HG03066 (cell line): ENCODE results near the gene MBTPS1.

Experiments used
- ATAC-seq: cut with Tn5 transposase; IDR thresholded peaks from one replicate; pipeline ENCODE4 v1.9.1; 2021; ENCODE audit warnings: low read depth; ENCODE audit not compliant: unreplicated experiment

MBTPS1 gene

GRCh38 chr16:84040823-84041820 lies 75.6 kb downstream of the MBTPS1 start:
- ATAC-seq = no peak

DNA sequence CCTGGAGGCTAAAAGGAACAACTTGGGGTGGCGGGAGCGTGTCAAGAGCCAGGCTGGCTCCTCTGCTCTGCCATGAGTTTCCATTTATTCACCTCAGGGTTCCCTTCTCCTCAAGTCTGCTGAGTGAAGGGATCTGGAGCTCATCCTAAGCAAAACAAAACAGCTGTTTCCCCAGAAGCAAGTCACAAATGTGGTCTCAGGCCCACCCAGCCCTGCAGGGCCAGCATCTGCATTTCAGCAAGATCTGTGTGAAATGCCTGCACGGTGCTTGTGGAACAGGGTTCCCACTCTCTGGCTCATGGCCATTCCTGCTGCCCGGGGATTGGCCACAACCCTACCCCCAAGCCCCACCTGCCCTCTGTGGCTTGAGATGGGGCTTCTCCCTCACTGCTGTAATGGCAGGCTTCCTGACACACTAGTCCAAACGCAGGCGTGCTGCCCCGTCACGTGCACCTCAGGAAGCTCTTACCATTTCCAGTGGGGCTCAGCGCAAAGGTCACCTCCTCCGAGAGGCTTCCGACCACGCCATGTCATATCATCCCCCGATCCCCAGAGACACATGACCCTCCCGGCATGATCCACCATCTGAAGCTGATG lies 76.4 kb downstream of the MBTPS1 start:
- ATAC-seq = no peak

- ATAC-seq = no peak
Measured at GRCh38 chr16:84039696-84040095, 77.0 kb downstream of the MBTPS1 start.

- ATAC-seq = no peak
Measured at GRCh38 chr16:84038469-84038868, 78.3 kb downstream of the MBTPS1 start.

DNA sequence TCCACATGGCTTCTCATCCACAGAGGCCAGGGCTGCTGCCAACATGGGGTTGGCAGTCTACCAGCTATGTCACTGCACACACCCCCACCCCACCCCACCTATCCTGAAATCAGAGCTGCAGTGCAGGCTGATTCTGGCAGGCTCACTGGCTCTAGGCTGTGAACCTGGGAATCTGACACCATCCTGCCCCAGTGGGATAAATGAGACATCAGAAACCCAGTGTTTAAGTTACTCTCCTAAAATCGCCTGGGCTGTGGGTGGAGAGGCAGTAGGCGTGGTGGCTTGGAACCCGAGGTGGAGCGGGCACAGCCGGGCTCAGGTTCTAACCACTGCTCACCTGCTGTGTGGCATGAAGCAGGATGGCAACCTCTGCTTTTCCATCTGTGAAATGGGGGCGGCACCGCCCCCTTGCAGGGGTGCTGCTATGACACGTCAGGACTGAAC lies 79.7 kb downstream of the MBTPS1 start:
- no peak for ATAC-seq

DNA sequence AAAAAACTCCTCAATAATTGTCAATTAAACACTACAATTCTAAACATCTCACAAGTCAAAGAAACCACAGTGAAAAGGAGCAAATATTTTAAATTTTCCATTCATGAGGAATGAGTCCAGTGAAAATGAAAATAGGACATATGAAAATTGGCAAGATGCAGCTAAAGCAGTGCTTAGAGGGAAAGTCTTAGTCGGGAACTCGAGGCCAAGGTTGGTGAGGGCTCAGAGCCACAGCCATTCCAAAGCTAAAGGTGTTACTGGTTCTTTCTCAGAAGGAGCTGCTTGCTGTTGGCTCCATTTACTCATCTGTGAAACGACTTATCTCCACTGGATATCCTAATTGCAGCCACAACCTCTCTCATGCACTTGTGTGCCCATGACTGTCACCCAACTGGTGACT lies 80.6 kb downstream of the MBTPS1 start:
- ATAC-seq = no peak

DNA sequence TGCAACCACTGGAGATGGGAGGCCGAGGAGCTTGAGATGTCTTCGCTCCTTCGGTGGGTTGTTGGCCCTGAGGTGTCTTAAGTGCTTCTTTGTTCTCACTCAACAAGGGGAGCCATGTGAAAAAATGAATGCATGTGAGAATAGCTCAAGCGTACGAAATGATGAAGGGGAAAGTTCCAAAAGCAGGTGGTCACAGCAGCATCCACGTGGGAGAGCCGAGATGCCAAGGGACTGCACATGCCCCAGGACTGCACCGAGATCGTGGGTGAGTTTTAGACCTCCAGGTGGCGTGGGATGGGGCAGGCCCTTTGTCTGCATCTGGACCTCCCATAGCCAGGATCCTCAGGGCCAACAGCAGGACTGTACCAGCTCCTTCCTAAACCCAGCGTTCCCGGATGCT lies 82.2 kb downstream of the MBTPS1 start:
- no peak for ATAC-seq

GRCh38 chr16:84033251-84034195 lies 83.2 kb downstream of the MBTPS1 start:
- no peak for ATAC-seq

DNA sequence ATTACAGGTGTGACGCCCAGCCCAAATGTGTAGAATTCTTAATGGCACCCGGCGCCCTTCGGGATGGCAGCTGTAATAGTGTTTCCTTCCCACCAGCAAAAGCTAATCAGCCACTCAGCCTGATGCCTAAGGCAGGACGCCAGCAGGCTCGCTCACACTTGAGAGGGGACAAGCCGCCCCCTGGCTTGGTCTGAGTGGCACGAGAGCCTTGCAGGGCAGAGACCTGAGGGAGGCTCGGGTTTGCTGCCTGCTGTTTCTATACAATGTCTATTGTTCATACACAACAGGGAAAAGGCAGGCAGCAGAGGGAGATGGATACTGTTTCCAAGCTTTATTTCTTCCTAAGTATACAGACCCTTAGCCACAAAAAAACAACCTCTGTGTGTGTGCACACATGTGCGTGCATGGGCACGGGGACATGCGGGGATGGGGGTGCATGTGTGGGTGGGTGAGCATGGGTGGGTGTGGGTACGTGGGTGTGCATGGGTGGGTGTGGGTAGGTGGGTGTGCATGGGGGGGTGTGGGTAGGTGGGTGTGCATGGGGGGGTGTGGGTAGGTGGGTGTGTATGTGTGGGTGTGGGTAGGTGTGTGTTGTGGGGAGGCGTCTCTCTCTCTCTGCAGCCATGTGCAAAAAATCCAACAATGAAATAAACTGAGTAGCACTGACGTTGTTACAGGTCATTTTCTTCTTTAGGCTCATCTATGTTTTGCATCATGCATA lies 84.1 kb downstream of the MBTPS1 start:
- ATAC-seq = no peak

DNA sequence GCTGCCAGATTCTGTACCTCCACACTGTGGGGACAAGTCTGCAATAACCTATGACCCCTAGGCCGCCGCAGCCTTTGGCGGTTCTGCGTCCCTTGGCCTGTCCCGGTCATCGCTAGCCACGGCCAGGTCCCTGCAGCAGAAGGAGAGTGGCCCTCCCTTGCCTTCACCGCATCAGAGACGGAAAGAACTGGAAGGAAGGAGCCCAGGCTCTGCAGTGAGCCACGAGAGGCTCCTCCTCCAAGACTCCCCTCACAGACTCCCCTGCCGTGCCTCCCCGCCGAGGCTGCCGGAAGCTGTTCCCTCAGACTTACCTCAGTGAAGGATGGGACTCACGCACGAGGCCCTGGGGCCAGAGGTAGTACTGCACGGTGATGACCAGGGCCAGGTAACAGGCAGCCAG lies 85.2 kb downstream of the MBTPS1 start:
- no peak for ATAC-seq

GRCh38 chr16:84029297-84030047 lies 87.3 kb downstream of the MBTPS1 start:
- no peak for ATAC-seq

DNA sequence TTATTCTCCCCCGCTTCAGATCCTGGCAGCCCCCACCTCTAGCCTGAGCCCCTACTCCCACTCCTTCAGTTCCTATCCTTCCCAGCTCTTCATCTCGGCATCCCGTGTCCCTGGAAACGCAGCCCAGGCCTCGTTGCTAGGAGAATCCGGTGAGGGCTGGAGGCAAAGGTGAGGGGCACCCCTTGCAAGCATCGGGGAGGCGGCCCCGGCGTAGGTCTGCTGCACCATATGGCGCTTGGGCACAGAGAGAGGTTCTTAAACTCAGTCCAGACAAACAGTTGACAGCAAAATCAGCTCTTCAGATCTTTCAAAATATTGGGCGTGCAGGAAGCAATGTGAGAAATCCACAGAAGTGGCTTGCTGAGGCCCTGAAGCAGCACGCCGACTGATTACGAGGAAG lies 89.1 kb downstream of the MBTPS1 start:
- no peak for ATAC-seq

DNA sequence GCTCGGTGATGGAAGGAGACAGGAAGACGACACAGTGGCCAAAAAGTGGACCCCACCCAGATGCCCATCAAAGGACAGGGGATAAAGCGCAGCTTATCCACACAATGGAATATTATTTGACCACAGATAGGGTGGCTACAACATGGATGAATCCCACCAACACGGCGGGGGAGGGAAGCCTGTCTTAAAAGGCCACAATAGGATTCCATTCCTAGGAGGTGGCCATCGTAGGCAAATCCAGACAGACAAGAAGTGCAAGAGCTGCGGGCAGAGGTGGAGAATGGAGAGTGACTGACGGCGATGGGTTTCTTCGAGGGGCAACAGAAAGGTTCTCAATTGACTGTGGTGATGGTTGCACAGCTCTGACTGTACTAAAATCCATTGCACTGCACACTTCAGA lies 90.1 kb downstream of the MBTPS1 start:
- ATAC-seq = no peak

DNA sequence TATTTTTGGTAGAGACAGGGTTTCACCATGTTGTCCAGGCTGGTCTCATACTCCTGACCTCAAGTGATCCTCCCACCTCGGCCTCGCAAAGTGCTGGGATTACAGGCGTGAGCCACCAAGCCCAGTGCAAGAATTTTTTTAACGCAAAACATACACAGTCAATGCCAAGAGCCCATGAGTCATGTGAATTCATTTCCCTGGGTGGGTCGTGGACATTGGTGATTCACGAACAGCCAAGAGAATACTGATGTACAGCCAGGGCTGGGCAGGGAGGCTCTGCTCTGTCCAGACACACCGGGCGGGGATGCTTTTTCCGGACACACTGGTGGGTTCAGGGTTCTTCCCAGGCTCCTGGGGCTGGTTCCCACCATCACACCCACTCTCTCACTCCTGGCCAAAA lies 91.9 kb downstream of the MBTPS1 start:
- no peak for ATAC-seq

- ATAC-seq = no peak
Measured at GRCh38 chr16:84022644-84023043, 94.1 kb downstream of the MBTPS1 start.

DNA sequence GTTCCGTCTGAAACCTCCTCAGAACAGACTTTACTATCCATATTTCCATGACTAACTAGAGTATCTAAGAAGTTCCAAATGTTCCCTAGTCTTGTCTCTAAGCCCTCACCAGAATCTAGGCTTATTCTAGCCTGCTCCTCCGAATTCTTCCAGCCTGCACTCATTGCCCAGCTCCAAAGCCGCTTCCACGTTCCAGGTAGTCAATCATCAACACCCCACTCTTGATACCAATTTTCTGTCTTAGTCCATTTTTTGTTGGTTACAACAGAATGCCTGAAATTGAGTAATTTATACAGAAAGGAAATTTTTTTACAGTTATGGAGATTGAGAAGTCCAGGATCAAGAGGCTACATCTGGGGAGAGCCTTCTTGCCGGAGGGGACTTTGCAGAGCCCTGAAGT lies 95.3 kb downstream of the MBTPS1 start:
- ATAC-seq = no peak

DNA sequence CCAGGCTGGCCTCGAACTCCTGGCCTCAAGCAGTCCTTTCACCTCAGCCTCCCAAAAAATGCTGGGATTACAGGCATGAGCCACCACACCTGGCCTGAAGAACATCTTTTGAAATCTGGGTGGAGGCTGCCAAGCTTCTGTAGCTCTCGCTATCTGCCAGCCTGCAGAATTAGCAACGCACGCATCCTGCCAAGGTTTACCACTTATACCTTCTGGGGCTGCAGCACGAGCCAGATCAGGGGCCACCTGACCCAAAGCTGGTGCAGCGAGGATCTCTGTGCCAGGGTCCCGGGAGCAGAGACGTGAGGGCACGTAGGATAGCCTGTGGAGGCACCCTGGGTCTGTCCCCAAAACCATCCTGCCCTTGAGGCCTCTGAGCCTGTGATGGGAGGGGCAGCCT lies 96.4 kb downstream of the MBTPS1 start:
- ATAC-seq = no peak

GRCh38 chr16:84018710-84019109 lies 98.0 kb downstream of the MBTPS1 start:
- ATAC-seq = no peak

DNA sequence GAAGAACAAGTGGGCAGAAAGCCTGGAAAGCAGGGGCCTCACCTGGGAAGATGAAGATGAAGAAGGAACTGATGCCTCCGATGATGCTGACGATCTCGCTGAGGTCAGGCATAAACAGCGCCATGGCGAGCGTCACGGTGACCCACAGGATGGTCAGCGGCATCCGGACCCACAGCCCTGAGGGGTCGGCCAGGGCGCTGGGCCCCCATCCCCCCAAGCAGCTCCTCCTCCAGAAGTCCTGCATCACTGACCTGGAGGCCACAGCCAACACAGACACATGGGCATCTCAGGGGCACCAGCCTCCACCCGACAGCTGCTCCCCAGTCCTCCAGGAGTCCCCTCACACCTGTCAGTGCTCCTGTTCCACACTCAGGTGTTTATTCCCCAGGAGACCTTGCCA lies 100.3 kb downstream of the MBTPS1 start:
- no peak for ATAC-seq
